ENCODE measurements around the gene GDF7.

The GDF7 gene

GRCh38 chr2:20696366-20696765, 29.4 kb downstream of the GDF7 start:
- H3K27me3 ChIP-seq (ENCODE audit: insufficient read depth, low read length, poor library complexity), result no peaks in the 10 kb centered on the region
- ATAC-seq (ENCODE audit: insufficient read depth, low read depth) (no peak), DNase-seq (no peak)
- no peaks in the 10 kb centered on the region for H3K9me3 ChIP-seq (ENCODE audit: insufficient read depth, low read length, severe bottlenecking)
- H3K36me3 ChIP-seq (ENCODE audit: insufficient read depth, low read length), result peaks cover 3% of the 10 kb centered on the region; the same call in 1 of the 2 replicates
- H3K27ac ChIP-seq (ENCODE audit: low read length), result no peak overlapping the region
- no peak overlapping the region for H3K4me3 ChIP-seq (ENCODE audit: low read depth in 1 of 2, low read length in 2 of 2)
- no peak overlapping the region for H3K4me2 ChIP-seq (ENCODE audit: insufficient read depth, low read length)
- no peak overlapping the region for H3K9ac ChIP-seq (ENCODE audit: low read depth, low read length)
- no peaks in the 10 kb centered on the region for H3K4me1 ChIP-seq (ENCODE audit: insufficient read depth, low read length)
- no peak for TF ChIP-seq EZH2 (IDR thresholded peaks at IDR 0.05; ENCODE audit: borderline replicate concordance, low read depth, low read length, severe bottlenecking)
- TF ChIP-seq, protein P1, sequence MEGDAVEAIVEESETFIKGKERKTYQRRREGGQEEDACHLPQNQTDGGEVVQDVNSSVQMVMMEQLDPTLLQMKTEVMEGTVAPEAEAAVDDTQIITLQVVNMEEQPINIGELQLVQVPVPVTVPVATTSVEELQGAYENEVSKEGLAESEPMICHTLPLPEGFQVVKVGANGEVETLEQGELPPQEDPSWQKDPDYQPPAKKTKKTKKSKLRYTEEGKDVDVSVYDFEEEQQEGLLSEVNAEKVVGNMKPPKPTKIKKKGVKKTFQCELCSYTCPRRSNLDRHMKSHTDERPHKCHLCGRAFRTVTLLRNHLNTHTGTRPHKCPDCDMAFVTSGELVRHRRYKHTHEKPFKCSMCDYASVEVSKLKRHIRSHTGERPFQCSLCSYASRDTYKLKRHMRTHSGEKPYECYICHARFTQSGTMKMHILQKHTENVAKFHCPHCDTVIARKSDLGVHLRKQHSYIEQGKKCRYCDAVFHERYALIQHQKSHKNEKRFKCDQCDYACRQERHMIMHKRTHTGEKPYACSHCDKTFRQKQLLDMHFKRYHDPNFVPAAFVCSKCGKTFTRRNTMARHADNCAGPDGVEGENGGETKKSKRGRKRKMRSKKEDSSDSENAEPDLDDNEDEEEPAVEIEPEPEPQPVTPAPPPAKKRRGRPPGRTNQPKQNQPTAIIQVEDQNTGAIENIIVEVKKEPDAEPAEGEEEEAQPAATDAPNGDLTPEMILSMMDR (IDR thresholded peaks at IDR 0.05; ENCODE audit: borderline replicate concordance, extremely low read depth, low read length, poor library complexity, severe bottlenecking), result no peak
- H2AFZ ChIP-seq (ENCODE audit: low read depth, low read length), result no peak overlapping the region
- no peaks in the 10 kb centered on the region for H4K20me1 ChIP-seq (ENCODE audit: insufficient read depth, low read length)
- no peaks in the 10 kb centered on the region for H3K79me2 ChIP-seq (ENCODE audit: insufficient read depth, low read length)

- TF ChIP-seq, protein P1 (IDR thresholded peaks at IDR 0.05; ENCODE audit: borderline replicate concordance, extremely low read depth, low read length, poor library complexity, severe bottlenecking), result no peak
- TF ChIP-seq EZH2 (IDR thresholded peaks at IDR 0.05; ENCODE audit: borderline replicate concordance, low read depth, low read length, severe bottlenecking), result no peak
- Histone ChIP-seq H3K4me1 (ENCODE audit: insufficient read depth, low read length) (no peaks in the 10 kb centered on the region), H3K27ac (ENCODE audit: low read length) (no peak overlapping the region), H4K20me1 (ENCODE audit: insufficient read depth, low read length) (no peaks in the 10 kb centered on the region), H3K27me3 (ENCODE audit: insufficient read depth, low read length, poor library complexity) (no peaks in the 10 kb centered on the region), H3K4me2 (ENCODE audit: insufficient read depth, low read length) (no peak overlapping the region), H3K9me3 (ENCODE audit: insufficient read depth, low read length, severe bottlenecking) (no peaks in the 10 kb centered on the region), H3K9ac (ENCODE audit: low read depth, low read length) (no peak overlapping the region), H2AFZ (ENCODE audit: low read depth, low read length) (no peak overlapping the region), H3K4me3 (ENCODE audit: low read depth in 1 of 2, low read length in 2 of 2) (no peak overlapping the region), H3K79me2 (ENCODE audit: insufficient read depth, low read length) (no peaks in the 10 kb centered on the region), H3K36me3 (ENCODE audit: insufficient read depth, low read length) (peaks cover 3% of the 10 kb centered on the region; the same call in 1 of the 2 replicates)
- ATAC-seq (ENCODE audit: insufficient read depth, low read depth), result no peak
- no peak for DNase-seq
Observed at GRCh38 chr2:20697322-20697934, 30.5 kb downstream of the GDF7 start.

- H3K4me2 ChIP-seq (ENCODE audit: insufficient read depth, low read length), result no peak overlapping the region
- no peaks in the 10 kb centered on the region for H3K4me1 ChIP-seq (ENCODE audit: insufficient read depth, low read length)
- no peaks in the 10 kb centered on the region for H4K20me1 ChIP-seq (ENCODE audit: insufficient read depth, low read length)
- no peak overlapping the region for H3K9ac ChIP-seq (ENCODE audit: low read depth, low read length)
- no peak overlapping the region for H3K4me3 ChIP-seq (ENCODE audit: low read depth in 1 of 2, low read length in 2 of 2)
- H3K9me3 ChIP-seq (ENCODE audit: insufficient read depth, low read length, severe bottlenecking), result no peaks in the 10 kb centered on the region
- no peaks in the 10 kb centered on the region for H3K27me3 ChIP-seq (ENCODE audit: insufficient read depth, low read length, poor library complexity)
- TF ChIP-seq EZH2 (IDR thresholded peaks at IDR 0.05; ENCODE audit: borderline replicate concordance, low read depth, low read length, severe bottlenecking), result no peak
- TF ChIP-seq, protein P1 (IDR thresholded peaks at IDR 0.05; ENCODE audit: borderline replicate concordance, extremely low read depth, low read length, poor library complexity, severe bottlenecking), result no peak
- H3K36me3 ChIP-seq (ENCODE audit: insufficient read depth, low read length), result 0 out of 2 replicates have a peak, but pooled peaks cover 3% of the 10 kb centered on the region
- H3K27ac ChIP-seq (ENCODE audit: low read length), result no peak overlapping the region
- no peaks in the 10 kb centered on the region for H3K79me2 ChIP-seq (ENCODE audit: insufficient read depth, low read length)
- ATAC-seq (ENCODE audit: insufficient read depth, low read depth), result no peak
- DNase-seq, result no peak
- no peak overlapping the region for H2AFZ ChIP-seq (ENCODE audit: low read depth, low read length)
Observed at GRCh38 chr2:20698916-20699613, 32.1 kb downstream of the GDF7 start.
